PFSK-1 (cell line): ENCODE measurements around the gene SAMD11.

Source experiments
- FOXP2 ChIP-seq: optimal IDR thresholded peaks from 2 replicates; pipeline ENCODE3; 2011; ENCODE audit warnings: borderline replicate concordance, control low read depth, inconsistent platforms; ENCODE audit not compliant: insufficient read depth; ENCODE audit errors: extremely low read length, extremely low read depth
- POLR2AphosphoS5 ChIP-seq: IDR thresholded peaks from 2 replicates; pipeline ENCODE4 v1.6.1; 2012; ENCODE audit warnings: low read depth, mild to moderate bottlenecking, control low read depth, low read length, moderate library complexity
- SIN3A ChIP-seq: IDR thresholded peaks from 2 replicates; pipeline ENCODE4 v1.6.1; 2012; ENCODE audit warnings: mild to moderate bottlenecking, low read length, moderate library complexity, borderline replicate concordance; ENCODE audit not compliant: insufficient read depth
- TAF1 ChIP-seq: IDR thresholded peaks from 2 replicates; pipeline ENCODE4 v1.6.1; 2012; ENCODE audit warnings: low read length, control low read depth, borderline replicate concordance; ENCODE audit not compliant: insufficient read depth
- TF ChIP-seq, protein P1 (sequence below), 2 experiments: IDR thresholded peaks; 2 replicates each; pipeline versions ENCODE4 v1.6.1 to v1.8.0; 2011 to 2012; ENCODE audit warnings: low read depth in 2 of 2, low read length in 2 of 2, control low read depth in 1 of 2, inconsistent platforms in 1 of 2, mild to moderate bottlenecking in 1 of 2, moderate library complexity in 1 of 2; ENCODE audit not compliant: insufficient read depth in 1 of 2

The SAMD11 gene

DNA sequence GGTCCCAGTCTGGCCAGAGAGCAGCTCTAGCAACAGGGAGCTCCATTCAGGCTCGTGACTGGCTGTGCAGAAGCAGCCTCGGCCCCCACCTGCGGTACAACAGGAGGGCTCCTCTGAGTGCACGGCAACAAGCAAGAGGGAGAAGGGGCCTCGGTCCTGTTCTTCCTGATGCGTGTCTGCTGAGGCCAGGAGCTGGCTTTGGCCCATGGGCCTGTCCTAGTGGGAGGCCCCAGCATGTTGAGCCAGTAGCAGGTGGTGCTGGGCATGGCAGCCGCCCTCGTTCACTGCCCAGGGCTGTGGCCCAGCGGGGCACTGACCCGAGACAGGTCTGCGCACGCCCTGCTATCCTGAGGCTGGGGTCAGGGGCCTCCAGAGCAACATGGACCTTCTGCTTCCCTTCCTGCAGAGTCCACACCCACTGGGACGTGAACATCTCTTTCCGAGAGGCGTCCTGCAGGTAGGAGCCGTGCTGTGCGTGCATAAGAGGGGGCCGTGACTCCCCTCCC lies 7.0 kb downstream of the SAMD11 start:
- TF ChIP-seq POLR2AphosphoS5 (no peak), TAF1 (no peak), SIN3A (no peak), FOXP2 (no peak)
- TF ChIP-seq, protein P1, sequence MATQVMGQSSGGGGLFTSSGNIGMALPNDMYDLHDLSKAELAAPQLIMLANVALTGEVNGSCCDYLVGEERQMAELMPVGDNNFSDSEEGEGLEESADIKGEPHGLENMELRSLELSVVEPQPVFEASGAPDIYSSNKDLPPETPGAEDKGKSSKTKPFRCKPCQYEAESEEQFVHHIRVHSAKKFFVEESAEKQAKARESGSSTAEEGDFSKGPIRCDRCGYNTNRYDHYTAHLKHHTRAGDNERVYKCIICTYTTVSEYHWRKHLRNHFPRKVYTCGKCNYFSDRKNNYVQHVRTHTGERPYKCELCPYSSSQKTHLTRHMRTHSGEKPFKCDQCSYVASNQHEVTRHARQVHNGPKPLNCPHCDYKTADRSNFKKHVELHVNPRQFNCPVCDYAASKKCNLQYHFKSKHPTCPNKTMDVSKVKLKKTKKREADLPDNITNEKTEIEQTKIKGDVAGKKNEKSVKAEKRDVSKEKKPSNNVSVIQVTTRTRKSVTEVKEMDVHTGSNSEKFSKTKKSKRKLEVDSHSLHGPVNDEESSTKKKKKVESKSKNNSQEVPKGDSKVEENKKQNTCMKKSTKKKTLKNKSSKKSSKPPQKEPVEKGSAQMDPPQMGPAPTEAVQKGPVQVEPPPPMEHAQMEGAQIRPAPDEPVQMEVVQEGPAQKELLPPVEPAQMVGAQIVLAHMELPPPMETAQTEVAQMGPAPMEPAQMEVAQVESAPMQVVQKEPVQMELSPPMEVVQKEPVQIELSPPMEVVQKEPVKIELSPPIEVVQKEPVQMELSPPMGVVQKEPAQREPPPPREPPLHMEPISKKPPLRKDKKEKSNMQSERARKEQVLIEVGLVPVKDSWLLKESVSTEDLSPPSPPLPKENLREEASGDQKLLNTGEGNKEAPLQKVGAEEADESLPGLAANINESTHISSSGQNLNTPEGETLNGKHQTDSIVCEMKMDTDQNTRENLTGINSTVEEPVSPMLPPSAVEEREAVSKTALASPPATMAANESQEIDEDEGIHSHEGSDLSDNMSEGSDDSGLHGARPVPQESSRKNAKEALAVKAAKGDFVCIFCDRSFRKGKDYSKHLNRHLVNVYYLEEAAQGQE (IDR thresholded peaks at IDR 0.05; ENCODE audit: insufficient read depth in 1 of 2, low read depth in 2 of 2, low read length in 2 of 2) = no peak

DNA sequence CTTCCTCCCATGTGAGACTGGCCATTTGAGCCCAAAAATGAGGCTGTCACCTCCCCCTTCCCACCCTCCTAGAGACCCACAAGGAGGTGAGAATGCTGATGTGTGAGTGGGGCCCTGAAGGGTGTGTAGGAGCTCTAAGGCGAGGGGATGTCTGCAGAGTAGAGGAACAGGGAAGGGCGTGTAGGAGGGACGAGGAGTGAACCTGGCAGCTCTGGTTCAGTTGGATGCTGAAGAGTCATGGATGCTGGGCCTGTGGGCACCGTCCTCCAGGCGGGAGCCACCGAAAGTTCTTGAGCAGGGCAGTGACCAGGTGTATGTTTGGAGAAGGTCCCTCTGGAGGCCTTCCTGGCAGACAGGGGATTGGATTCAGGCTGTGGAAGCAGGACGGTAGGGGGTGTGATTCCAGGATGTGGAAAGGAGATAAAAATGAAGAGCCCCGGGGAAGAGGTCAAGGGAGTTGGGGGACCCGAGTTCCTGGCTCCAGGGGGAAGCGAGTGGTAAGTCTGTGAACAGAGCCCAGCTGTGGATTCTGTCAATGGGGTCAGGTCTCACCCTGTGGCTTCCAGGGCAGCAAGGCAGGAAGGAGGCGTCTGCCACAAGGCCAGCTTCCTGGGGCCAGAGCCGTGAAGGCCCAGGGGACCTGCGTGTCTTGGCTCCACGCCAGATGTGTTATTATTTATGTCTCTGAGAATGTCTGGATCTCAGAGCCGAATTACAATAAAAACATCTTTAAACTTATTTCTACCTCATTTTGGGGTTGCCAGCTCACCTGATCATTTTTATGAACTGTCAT lies 7.9 kb downstream of the SAMD11 start:
- TF ChIP-seq SIN3A (no peak), POLR2AphosphoS5 (no peak), FOXP2 (no peak), TAF1 (no peak)
- TF ChIP-seq, protein P1 (IDR thresholded peaks at IDR 0.05; ENCODE audit: insufficient read depth in 1 of 2, low read depth in 2 of 2, low read length in 2 of 2) = no peak

DNA sequence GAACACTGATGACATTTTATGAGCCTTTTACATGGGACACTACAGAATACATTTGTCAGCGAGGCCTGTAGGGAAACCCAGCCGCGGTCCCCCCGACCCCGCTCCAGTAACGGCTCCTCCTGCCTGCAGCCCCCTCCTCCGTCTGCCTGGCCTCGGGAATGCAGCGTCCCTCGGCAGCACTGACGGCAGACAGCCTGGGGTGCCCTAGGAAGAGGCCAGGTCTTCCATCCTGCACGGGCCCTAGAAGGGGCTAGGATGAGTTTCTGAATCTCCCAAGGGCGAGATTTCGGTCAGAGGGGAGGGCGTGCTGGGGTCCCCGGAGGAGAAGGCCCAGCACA lies 8.4 kb downstream of the SAMD11 start:
- TF ChIP-seq SIN3A = no peak
- TF ChIP-seq, protein P1 (IDR thresholded peaks at IDR 0.05; ENCODE audit: insufficient read depth in 1 of 2, low read depth in 2 of 2, low read length in 2 of 2) = no peak
- no peak for TF ChIP-seq FOXP2
- no peak for TF ChIP-seq POLR2AphosphoS5
- no peak for TF ChIP-seq TAF1

DNA sequence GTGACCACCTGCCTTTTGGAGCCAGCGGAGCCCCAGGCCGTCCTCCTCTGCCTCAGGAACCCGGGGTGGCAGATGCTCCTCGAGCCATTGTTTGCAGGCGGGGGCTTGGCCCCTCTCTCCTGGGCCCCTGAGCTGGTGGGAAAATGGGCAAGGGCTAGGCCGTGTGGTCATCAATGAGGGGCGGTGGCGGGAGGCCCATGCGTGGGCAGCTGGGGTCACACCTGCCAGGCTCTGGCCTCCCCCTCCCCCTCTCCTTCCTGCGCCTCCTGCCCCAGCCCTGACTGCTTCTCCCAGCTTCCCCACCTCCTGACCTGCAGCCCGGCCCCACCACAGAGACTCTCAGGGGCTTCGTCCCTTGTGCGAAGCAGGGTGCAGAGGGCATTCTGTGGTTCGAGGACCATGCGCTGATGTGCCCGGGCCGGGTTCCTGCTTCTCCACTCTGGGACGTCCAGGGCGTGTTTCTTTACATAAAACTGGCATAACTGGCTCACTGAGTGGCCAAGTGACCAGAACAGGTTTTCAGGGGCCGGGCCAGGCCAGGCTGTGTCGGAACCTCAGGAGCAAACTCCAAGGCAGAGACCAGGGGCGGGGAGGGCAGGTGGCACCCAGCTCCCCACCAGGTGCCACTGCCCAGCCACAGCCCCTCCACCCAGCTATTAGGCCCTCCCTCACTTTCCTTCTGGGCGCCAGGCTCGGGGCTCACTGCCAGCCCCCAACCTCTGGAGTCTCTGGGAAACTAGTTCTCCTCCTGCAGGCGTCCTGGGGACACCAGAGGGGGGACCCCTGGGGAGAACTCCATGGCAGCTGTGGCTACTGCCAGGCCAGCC lies 9.3 kb downstream of the SAMD11 start:
- TF ChIP-seq TAF1 (no peak), POLR2AphosphoS5 (no peak), FOXP2 (no peak), SIN3A (no peak)
- TF ChIP-seq, protein P1 (IDR thresholded peaks at IDR 0.05; ENCODE audit: insufficient read depth in 1 of 2, low read depth in 2 of 2, low read length in 2 of 2) = no peak
